ENCODE measurements around the gene SCYL2. TPM values are rescaled to one million over a fixed set of nuclear protein-coding genes. Genes with fewer than 3 reads are reported as not detected.
"Not testable (repeated sequence)": the region's sequence is repeated elsewhere in the genome, so short reads cannot be mapped to it uniquely, and the experiment has no call there.

Gene SCYL2
- total RNA-seq, 4 donors from 2014 or later = 28.9 to 44.9 (median 33.3) TPM

- no peaks in the 10 kb centered on the region for H3K4me1 ChIP-seq
- TF ChIP-seq POLR2A (IDR thresholded peaks at IDR 0.05) (no peak), CTCF (IDR thresholded peaks at IDR 0.05 in 4 of 5, conservative IDR thresholded peaks at IDR 0.05 in 1 of 5) (no peak)
- DNase-seq (no peak), ATAC-seq (no peak)
- H3K4me3 ChIP-seq = no peak overlapping the region
- H3K27me3 ChIP-seq = no peaks in the 10 kb centered on the region
- in situ Hi-C loops (cut with MboI; ENCODE audit: low sequenced_read_pairs in 4 of 4) (no loop called here), intact Hi-C loops (cut with DNase I; ENCODE audit: low total_unique reads) (no loop called here)
- H3K27ac ChIP-seq = no peak overlapping the region
- H3K9me3 ChIP-seq = no peaks in the 10 kb centered on the region
- H3K36me3 ChIP-seq = no peaks in the 10 kb centered on the region
These were observed 12.1 kb upstream of the SCYL2 start for GRCh38 chr12:100254876-100255275.

- Histone ChIP-seq H3K36me3 (no peaks in the 10 kb centered on the region), H3K4me1 (no peaks in the 10 kb centered on the region), H3K27me3 (no peaks in the 10 kb centered on the region), H3K9me3 (no peaks in the 10 kb centered on the region), H3K27ac (no peak overlapping the region), H3K4me3 (no peak overlapping the region)
- no peak for DNase-seq
- in situ Hi-C loops (cut with MboI; ENCODE audit: low sequenced_read_pairs in 4 of 4) = no loop called here
- ATAC-seq = no peak
- no peak for TF ChIP-seq CTCF (IDR thresholded peaks at IDR 0.05 in 4 of 5, conservative IDR thresholded peaks at IDR 0.05 in 1 of 5)
- intact Hi-C loops (cut with DNase I; ENCODE audit: low total_unique reads) = no loop called here
These were observed 8.8 kb upstream of the SCYL2 start for GRCh38 chr12:100258127-100258526.

- DNase-seq (no peak), ATAC-seq (no peak)
- Histone ChIP-seq H3K9me3 (no peaks in the 10 kb centered on the region), H3K27ac (no peak overlapping the region), H3K27me3 (no peaks in the 10 kb centered on the region), H3K4me1 (peaks cover 4 to 6% of the 10 kb centered on the region in 2 donors), H3K36me3 (no peaks in the 10 kb centered on the region), H3K4me3 (no peak overlapping the region)
- in situ Hi-C loops (cut with MboI; ENCODE audit: low sequenced_read_pairs in 4 of 4) = no loop called here
- TF ChIP-seq CTCF (IDR thresholded peaks at IDR 0.05 in 4 of 5, conservative IDR thresholded peaks at IDR 0.05 in 1 of 5) (no peak), POLR2A (IDR thresholded peaks at IDR 0.05) (no peak)
- intact Hi-C loops (cut with DNase I; ENCODE audit: low total_unique reads) = loop anchor here (10.0 kb wide), 1 partner anchor 312 kb away; the partner anchor contains the start of gene GAS2L3
These were observed 3.8 kb upstream of the SCYL2 start for GRCh38 chr12:100263131-100263530.

GRCh38 chr12:100265107-100265506 is 1.9 kb upstream of the SCYL2 start:
- H3K9me3 ChIP-seq; DNase-seq; H3K36me3 ChIP-seq; H3K4me3 ChIP-seq; ATAC-seq; H3K27ac ChIP-seq; in situ Hi-C loops (cut with MboI; ENCODE audit: low sequenced_read_pairs in 4 of 4); H3K27me3 ChIP-seq: not testable (repeated sequence)
- intact Hi-C loops (cut with DNase I; ENCODE audit: low total_unique reads) = loop anchor here (10.0 kb wide), 1 partner anchor 310 kb away; the partner anchor contains the start of gene GAS2L3
- peaks cover 24% of the 10 kb centered on the region in 2 donors for H3K4me1 ChIP-seq

- Histone ChIP-seq H3K36me3 (no peaks in the 10 kb centered on the region), H3K4me3 (peak overlapping the region; percentile 84 to 98 (median 86)), H3K4me1 (peaks cover 24% of the 10 kb centered on the region in 2 donors), H3K9me3 (no peaks in the 10 kb centered on the region), H3K27me3 (no peaks in the 10 kb centered on the region), H3K27ac (peak overlapping the region; percentile 91 to 96 (median 95))
- in situ Hi-C loops (cut with MboI; ENCODE audit: low sequenced_read_pairs in 4 of 4) (no loop called here), intact Hi-C loops (cut with DNase I; ENCODE audit: low total_unique reads) (loop anchor here (1.0 to 10.0 kb wide), 4 partner anchors 65 to 1015 kb away; partner anchors contain the start of genes ACTR6, GAS2L3 and UTP20)
- DNase-seq = no peak
- ATAC-seq = no peak
- TF ChIP-seq POLR2A (IDR thresholded peaks at IDR 0.05) (no peak), CTCF (IDR thresholded peaks at IDR 0.05 in 4 of 5, conservative IDR thresholded peaks at IDR 0.05 in 1 of 5) (no peak)
These were observed 1.0 kb upstream of the SCYL2 start for GRCh38 chr12:100265732-100266584.

All from gastrocnemius medialis (tissue), 4 donors.